Measurements from ENCODE around the gene KLK7.

KLK7 gene

DNA sequence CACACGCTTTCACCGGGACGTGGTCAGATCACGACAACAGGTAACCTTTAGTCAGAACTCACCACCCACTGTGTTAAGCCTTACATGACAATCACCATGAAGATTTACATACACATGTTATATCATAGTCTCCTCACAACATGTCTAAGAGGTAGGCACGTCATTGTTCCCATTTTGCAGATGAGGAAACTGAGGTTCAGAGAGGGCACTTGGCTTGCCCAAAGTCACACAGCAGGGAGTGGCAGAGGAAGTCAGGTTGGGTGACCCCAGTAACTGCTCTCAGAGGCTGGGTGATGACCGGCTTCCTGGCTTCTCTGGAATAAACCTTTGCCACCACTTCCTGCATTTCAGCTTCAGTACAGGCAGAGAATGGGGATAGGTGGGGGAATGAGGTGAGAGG, 30.5 kb upstream of the KLK7 start:
- DNase-seq (ENCODE audit: low read depth): no peak
- no peak overlapping the region for H3K4me3 ChIP-seq (ENCODE audit: control insufficient read depth, low read depth, low read length)
- TF ChIP-seq, protein P1, sequence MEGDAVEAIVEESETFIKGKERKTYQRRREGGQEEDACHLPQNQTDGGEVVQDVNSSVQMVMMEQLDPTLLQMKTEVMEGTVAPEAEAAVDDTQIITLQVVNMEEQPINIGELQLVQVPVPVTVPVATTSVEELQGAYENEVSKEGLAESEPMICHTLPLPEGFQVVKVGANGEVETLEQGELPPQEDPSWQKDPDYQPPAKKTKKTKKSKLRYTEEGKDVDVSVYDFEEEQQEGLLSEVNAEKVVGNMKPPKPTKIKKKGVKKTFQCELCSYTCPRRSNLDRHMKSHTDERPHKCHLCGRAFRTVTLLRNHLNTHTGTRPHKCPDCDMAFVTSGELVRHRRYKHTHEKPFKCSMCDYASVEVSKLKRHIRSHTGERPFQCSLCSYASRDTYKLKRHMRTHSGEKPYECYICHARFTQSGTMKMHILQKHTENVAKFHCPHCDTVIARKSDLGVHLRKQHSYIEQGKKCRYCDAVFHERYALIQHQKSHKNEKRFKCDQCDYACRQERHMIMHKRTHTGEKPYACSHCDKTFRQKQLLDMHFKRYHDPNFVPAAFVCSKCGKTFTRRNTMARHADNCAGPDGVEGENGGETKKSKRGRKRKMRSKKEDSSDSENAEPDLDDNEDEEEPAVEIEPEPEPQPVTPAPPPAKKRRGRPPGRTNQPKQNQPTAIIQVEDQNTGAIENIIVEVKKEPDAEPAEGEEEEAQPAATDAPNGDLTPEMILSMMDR (IDR thresholded peaks at IDR 0.05; ENCODE audit: control insufficient read depth, insufficient read depth, low read depth, low read length, missing control alignments): no peak

DNA sequence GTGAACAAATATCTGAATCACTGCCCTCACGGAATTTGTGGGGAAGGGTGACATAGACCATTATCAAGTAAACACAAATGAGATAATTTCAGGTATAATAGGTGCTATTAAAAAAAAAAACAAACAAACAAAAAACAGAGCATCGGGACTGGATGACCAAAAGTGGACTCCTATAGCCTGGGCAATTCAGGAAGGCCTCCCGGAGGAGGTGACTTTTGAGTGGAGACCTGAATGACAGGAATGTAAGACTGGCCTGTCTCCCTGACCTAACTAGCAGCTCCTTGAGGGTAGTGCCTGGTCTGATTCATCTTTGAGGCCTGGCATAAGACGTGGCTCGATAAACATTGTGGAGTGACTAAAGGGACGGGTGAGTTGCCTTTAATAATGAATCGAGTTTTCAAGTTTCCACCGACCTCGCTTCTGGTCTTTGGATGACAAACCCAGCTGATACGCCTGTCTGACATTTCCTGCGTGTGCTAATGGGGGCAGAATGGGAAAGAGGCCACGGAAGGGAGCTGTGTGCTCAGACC, 29.0 kb upstream of the KLK7 start:
- TF ChIP-seq, protein P1 (IDR thresholded peaks at IDR 0.05; ENCODE audit: control insufficient read depth, insufficient read depth, low read depth, low read length, missing control alignments): no peak
- DNase-seq (ENCODE audit: low read depth): no peak
- no peak overlapping the region for H3K4me3 ChIP-seq (ENCODE audit: control insufficient read depth, low read depth, low read length)

DNA sequence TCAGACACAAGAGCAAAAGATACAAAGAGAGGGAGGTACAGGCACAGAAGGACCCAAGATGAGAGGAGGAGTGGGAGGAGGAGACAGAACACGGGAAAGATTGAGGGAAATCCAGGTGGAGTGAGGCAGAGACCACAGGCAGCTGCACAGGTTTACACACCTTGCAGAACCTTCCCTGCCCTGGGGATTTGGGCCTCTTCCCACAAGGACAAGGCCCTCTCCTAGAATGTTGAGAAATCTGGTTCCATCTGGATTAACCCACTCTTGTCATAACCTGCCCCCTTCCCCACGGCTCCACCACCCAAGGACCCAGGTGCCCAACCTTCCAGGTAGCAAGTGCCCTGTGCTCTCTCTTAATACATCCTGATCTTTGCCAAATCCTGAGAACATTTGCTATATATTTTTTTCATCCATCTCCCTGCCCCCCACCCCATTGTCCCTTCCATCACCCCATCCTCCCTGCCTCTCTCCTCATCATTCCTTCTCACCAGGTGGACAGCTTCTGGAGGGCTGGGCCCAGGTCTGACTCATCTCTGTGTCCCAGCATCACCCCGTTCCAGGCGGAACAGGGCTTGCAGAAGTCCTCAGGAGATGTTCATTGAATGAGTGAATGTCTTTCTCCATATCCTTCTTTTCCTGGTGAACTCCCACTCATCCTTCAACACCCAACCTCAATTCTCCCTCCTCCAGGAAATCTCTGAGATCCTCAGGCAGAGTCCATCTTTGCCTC, 26.5 kb upstream of the KLK7 start:
- TF ChIP-seq, protein P1 (IDR thresholded peaks at IDR 0.05; ENCODE audit: control insufficient read depth, insufficient read depth, low read depth, low read length, missing control alignments): no peak

DNA sequence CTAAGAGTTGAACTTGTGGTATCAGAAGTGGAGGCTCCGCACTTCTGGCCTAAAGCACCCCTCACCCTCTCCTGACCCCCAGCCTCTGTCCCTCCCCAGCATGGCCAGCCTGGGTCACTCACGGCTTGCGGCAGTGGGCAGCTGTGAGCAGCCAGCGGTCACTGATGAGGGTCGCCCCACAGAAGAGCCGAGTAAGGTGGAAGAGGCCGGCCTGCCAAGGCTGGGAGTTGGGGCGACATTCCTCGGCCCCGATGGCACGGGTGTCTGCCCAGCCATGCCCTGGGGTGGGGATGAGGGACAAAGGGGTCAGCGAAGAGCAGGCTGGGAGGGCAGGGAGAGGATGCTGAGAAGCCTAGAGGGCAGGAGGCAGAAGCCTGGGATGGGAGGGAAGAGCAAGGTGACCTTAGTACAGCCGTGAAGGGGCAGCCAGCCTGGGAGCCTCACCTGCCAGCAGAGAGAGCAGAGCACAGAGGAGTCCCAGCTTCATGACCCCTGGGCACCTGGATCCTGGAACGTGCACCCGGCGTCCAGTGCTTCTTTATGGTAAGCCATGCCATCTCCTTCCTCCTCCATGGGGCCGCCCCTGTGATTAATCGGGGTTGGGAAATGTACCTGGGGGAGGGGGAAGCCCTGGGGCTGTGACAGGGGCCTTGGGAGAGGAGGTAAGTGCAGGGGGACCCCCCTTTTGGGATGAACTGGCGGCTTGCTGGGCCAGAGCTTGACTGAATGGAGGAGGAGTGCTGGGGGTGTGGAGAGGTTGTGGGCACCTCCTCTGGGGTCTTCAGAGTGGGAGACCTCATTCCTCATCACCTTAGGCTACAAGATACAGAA, 25.6 kb upstream of the KLK7 start:
- H3K4me3 ChIP-seq (ENCODE audit: control insufficient read depth, low read depth, low read length): no peak overlapping the region
- no peak for DNase-seq (ENCODE audit: low read depth)
- TF ChIP-seq, protein P1 (IDR thresholded peaks at IDR 0.05; ENCODE audit: control insufficient read depth, insufficient read depth, low read depth, low read length, missing control alignments): no peak

More for the DNA sequence above, 26.5 kb upstream of the KLK7 start:
- no peak overlapping the region for H3K4me3 ChIP-seq (ENCODE audit: control insufficient read depth, low read depth, low read length)
- DNase-seq (ENCODE audit: low read depth): no peak

DNA sequence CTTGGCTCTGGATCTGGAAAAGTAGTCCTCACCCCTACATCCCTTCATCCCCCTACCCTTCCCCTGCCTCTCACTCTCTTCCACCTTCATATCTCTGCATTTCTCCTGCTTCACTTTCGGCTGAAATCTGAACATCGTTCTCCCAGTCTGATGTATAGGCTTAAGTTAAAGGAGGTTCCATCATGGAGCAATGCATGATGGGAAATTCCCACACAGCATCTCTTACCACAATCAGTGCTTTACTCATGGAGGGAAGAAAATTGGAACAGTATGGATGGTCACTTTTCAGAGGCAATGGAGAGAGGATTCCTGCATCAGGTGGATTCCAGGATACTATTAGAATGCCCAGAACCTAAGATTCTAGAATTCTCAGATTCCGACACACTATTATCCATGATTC, 23.8 kb upstream of the KLK7 start:
- H3K4me3 ChIP-seq (ENCODE audit: control insufficient read depth, low read depth, low read length): no peak overlapping the region
- TF ChIP-seq, protein P1 (IDR thresholded peaks at IDR 0.05; ENCODE audit: control insufficient read depth, insufficient read depth, low read depth, low read length, missing control alignments): no peak
- no peak for DNase-seq (ENCODE audit: low read depth)

DNA sequence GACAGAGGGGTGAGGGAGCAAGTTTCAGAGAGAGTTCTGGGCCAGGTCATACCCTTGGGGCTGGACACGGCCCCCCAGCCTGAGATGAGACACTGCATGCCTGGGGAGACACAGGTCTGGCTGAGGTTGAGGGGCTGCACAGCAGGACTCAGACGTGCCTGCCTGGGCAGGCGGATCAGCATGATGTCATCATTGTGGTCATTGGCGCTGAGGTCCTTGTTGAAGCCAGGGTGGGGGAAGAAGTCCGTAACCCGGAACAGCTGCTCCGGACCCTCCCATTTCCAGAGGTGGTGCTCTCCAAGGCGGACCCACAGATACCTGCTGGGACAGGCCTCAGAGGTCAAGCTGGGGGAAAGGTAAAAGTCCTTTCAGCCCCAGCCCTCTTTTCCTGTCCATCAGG, 22.7 kb upstream of the KLK7 start:
- TF ChIP-seq, protein P1 (IDR thresholded peaks at IDR 0.05; ENCODE audit: control insufficient read depth, insufficient read depth, low read depth, low read length, missing control alignments): no peak
- no peak overlapping the region for H3K4me3 ChIP-seq (ENCODE audit: control insufficient read depth, low read depth, low read length)
- DNase-seq (ENCODE audit: low read depth): no peak

All from AG09309 (cell line).